HG03103 (cell line): ENCODE results near the gene GPR152.

ENCODE experiments used
- ATAC-seq: cut with Tn5 transposase; IDR thresholded peaks from one replicate; pipeline ENCODE4 v1.9.1; 2021; ENCODE audit warnings: low read depth; ENCODE audit not compliant: unreplicated experiment

GPR152 gene

GRCh38 chr11:67401495-67402191 is 50.9 kb downstream of the GPR152 start, which contains the start of gene PPP1CA:
PPP1CA (minus strand) TSS chr11:67401858; CDS start chr11:67401782, 76 bp downstream.
- peak; percentile 47 for ATAC-seq
